HFF-Myc (cell line): Measurements from ENCODE around the gene MYO3B.

ENCODE experiments used
- DNase-seq: peaks from one replicate; pipeline ENCODE4 v3.0.0-alpha.2; 2011; ENCODE audit warnings: low read depth; ENCODE audit errors: extremely low read depth
- H3K4me3 ChIP-seq: replicated peaks from 2 replicates; pipeline ENCODE4 v1.5.1; 2011; ENCODE audit warnings: low read depth, mild to moderate bottlenecking, control low read depth, low read length
- CTCF ChIP-seq: IDR thresholded peaks from 2 replicates; pipeline ENCODE4 v1.5.1; 2012; ENCODE audit warnings: mild to moderate bottlenecking, low read depth, low read length, control low read depth; ENCODE audit errors: missing control alignments

The MYO3B gene

GRCh38 chr2:170393861-170394498, 216.0 kb downstream of the MYO3B start:
- no peak overlapping the region for H3K4me3 ChIP-seq
- no peak for TF ChIP-seq CTCF
- DNase-seq, result no peak

- TF ChIP-seq CTCF, result no peak
- no peak overlapping the region for H3K4me3 ChIP-seq
- DNase-seq, result no peak
Observed at GRCh38 chr2:170394641-170395387, 216.9 kb downstream of the MYO3B start.

- TF ChIP-seq CTCF, result no peak
- no peak for DNase-seq
- no peak overlapping the region for H3K4me3 ChIP-seq
Observed at GRCh38 chr2:170396799-170397459, 219.0 kb downstream of the MYO3B start.

GRCh38 chr2:170401187-170401586, 223.2 kb downstream of the MYO3B start:
- H3K4me3 ChIP-seq, result no peak overlapping the region
- TF ChIP-seq CTCF, result no peak
- DNase-seq, result no peak

- TF ChIP-seq CTCF, result no peak
- H3K4me3 ChIP-seq, result no peak overlapping the region
- DNase-seq, result no peak
Observed at GRCh38 chr2:170404846-170405245, 226.9 kb downstream of the MYO3B start.

GRCh38 chr2:170405326-170405725, 227.4 kb downstream of the MYO3B start:
- TF ChIP-seq CTCF, result no peak
- DNase-seq, result no peak
- H3K4me3 ChIP-seq, result no peak overlapping the region
